NCI-H1105 treated with DMSO at 0.1 percent for 48 hours (cell line): ENCODE results near the gene P3H4.
A peak's percentile ranks its signal among the peaks of the same experiment; 100 is the strongest.

ENCODE experiments used
- DNase-seq: peaks from one replicate; lab custom pipeline; 2025; lab: John Stamatoyannopoulos, UW

Gene P3H4

GRCh38 chr17:41822216-41823140 is 10.7 kb upstream of the P3H4 start:
- DNase-seq: no peak

- no peak for DNase-seq
Observed at GRCh38 chr17:41821776-41822175, 10.0 kb upstream of the P3H4 start.

GRCh38 chr17:41818024-41818423 is 6.3 kb upstream of the P3H4 start:
- no peak for DNase-seq

- no peak for DNase-seq
Observed at GRCh38 chr17:41816637-41817320, 5.0 kb upstream of the P3H4 start.

DNA sequence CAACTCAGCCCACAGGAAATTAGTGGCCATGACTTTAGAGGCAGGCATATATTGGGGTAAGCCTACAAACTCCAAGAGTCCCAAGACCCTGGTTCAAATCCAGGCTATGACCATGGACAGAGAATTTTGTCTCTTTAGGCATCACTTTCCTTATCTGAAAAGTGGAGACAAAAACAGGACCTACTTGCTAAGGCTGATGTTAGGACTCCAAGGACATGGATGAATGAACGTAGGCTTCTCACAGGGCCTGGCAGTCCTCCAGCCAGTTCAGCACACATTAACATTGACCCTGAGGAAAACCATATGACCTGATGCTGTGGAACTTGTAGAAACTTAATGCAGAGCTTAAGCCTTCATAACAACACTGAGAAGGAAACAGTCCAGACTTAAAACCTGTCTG is 2.4 kb upstream of the P3H4 start:
- no peak for DNase-seq

GRCh38 chr17:41813699-41814124 is 2.0 kb upstream of the P3H4 start:
- DNase-seq: no peak

GRCh38 chr17:41813152-41813680 is 1.5 kb upstream of the P3H4 start:
- no peak for DNase-seq

DNA sequence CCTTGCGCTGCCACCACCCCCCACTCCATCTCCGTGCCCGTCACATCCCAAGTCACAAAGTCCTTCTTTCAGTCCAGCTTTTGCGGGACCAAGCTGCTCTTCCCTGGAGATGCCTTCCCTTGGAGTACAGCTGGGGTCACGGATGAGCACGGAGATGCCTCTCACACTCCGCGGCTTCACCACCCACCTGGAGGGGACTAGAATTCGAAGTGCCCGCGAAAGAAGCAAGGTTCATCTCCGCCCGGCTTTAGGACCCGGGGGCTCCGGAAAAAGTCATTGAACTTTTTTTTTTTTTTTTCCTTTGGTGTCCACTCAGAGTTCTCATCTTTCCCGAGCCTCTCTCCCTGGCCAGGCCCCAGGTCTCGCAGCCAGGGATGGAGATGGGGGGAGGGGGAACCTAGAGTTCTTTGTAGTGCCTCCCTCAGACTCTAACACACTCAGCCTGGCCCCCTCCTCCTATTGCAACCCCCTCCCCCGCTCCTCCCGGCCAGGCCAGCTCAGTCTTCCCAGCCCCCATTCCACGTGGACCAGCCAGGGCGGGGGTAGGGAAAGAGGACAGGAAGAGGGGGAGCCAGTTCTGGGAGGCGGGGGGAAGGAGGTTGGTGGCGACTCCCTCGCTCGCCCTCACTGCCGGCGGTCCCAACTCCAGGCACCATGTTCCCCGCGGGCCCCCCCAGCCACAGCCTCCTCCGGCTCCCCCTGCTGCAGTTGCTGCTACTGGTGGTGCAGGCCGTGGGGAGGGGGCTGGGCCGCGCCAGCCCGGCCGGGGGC is 817 bp upstream of the P3H4 start, which contains the start of gene FKBP10:
TSS of gene FKBP10 (plus strand) at position 624 of the 771 bp plus-strand sequence. CDS start at position 655, 31 bp downstream.
- DNase-seq: peak; percentile 73

GRCh38 chr17:41810659-41811548 is 845 bp downstream of the P3H4 start:
- peak; percentile 46 for DNase-seq

GRCh38 chr17:41806685-41807445 is 4.9 kb downstream of the P3H4 start:
- no peak for DNase-seq

GRCh38 chr17:41803049-41804020 is 8.4 kb downstream of the P3H4 start:
- DNase-seq: no peak

DNA sequence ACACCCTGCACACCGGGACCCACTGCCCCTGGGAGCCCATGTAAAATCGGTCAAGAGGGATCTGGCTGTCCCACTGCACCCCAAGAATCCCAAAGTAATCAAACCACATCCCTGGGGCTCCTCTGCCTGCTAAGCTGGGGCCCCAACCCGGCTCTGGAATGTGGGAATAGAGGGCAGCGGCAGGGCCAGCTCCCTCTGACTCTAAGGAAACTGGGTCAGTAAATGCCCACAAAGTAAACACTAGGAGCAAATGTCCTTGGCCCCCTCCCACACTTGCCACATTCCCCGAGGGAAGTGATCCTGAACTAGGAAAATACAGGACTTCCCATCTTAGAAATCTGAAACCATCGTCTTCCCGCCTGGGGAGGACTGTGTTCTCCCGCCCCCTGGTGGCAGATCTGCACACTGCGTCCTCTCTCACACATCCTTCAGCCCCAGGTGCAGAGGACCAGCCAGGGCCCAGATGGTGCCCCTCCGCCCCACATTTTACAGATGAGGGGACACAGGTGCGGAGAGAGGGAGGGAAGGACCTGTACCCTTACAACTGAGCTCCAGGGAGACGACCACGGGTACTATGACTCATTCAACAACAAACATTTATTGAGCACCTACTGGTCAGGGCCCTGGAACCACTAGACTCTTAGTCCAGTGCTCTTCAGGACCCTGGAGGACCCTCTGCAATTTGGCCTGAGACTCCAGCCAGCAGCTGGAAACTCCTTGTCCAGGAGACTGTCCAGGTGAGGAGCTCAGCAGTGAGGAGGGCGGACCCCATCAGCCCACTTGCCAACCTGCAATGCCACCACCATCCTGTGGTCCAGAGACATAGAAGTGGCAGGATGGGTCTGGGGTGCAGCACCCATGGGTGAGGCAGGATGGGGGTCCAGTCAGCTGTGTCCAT is 10.1 kb downstream of the P3H4 start:
- DNase-seq: peak; percentile 66

DNA sequence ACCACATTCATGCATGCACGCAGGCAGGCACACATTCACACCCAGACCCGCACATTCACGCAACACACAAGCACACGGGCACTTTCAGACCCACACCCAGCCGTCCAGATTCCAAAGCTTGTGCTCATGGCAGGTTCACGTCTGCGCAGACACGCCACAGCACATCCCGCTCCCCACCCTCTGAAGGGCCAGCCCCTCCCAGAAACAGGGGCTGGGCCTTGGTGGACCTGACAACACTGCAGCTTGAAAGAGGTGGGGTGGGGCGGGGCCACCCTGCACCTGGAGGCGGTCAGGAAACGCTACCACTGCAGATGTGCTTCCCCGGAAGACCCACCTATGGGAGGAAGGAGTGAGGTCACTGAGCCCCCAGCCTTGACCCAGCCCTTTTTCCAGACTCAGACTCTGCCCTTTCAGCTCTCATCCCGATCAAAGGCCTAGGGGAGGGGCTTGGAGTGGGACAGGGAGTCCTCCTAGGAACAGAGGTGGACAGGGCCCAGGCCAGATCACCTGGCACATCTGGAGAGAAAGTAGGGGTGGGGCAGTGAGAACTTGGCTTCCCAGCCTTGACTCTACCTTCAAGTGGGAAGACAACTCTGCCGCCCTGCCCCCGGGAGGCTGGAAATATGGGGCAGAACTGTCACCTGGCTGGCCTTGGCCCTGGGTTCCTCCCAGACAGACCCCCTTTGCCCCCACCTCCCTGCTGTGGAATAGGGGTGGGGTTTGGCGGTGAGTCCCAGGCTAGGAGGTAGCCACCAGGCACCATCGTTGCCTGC is 11.0 kb downstream of the P3H4 start:
- DNase-seq: no peak

DNA sequence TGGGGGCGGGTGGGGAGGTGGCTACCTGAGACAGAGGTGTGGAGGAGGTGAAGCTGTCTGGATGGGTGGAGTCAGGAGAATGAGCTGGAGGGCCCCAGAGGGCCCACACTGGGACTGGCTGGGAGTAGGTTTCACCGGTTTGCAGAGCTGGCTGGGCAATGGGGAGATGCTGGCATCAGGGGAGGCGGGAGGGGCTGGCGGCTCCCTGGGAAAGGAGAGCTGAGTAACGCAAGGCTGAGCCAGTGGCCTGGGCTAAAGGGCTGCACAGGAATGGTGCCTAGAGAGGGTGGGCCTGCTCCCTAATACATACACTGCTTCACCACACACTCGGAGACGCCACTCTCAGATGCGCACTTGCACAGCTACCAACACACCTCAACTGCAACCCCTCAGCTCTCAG is 12.4 kb downstream of the P3H4 start:
- DNase-seq: no peak

DNA sequence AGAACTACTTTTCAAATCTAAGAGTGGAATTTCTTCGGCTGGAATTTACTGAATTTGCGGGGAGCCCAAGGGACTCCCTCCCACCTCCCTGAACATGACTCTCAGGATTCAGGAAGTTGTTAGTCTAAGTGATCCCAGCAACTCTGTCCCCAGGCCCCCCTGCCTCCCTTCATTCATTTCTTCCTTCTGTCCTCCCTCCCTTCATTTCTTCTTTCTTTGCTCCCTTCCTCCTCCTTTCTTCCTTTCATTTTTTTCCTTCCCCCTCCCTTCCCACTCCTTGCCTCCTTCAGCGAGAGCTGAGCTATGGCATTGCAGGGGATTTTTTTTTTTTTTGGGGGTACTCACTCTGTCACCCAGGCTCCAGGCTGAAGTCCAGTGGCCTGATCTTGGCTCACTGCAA is 14.4 kb downstream of the P3H4 start:
- DNase-seq: no peak

GRCh38 chr17:41796121-41796895 is 15.4 kb downstream of the P3H4 start:
- no peak for DNase-seq
